GM18505 (cell line): ENCODE data around the gene PPM1B.

Experiments used
- ATAC-seq: cut with Tn5 transposase; IDR thresholded peaks from one replicate; pipeline ENCODE4 v1.9.1; 2021; ENCODE audit not compliant: unreplicated experiment
- POLR2A ChIP-seq: IDR thresholded peaks from 4 replicates; pipeline ENCODE4 v1.6.1; 2011; ENCODE audit warnings: borderline replicate concordance; ENCODE audit not compliant: insufficient read depth, insufficient read length; ENCODE audit errors: extremely low read depth

PPM1B gene

GRCh38 chr2:44137872-44138551, 30.7 kb upstream of the PPM1B start:
- TF ChIP-seq POLR2A = no peak
- ATAC-seq = no peak

GRCh38 chr2:44139741-44140140, 28.9 kb upstream of the PPM1B start:
- no peak for ATAC-seq
- no peak for TF ChIP-seq POLR2A

GRCh38 chr2:44142306-44142705, 26.4 kb upstream of the PPM1B start:
- no peak for ATAC-seq
- no peak for TF ChIP-seq POLR2A

GRCh38 chr2:44143701-44144100, 25.0 kb upstream of the PPM1B start:
- no peak for TF ChIP-seq POLR2A
- ATAC-seq = no peak

- TF ChIP-seq POLR2A = no peak
- ATAC-seq = no peak
These were observed 19.7 kb upstream of the PPM1B start for GRCh38 chr2:44148999-44149398.

- no peak for TF ChIP-seq POLR2A
- ATAC-seq = no peak
These were observed 18.2 kb upstream of the PPM1B start for GRCh38 chr2:44150473-44150872.

- no peak for ATAC-seq
These were observed 15.6 kb upstream of the PPM1B start for GRCh38 chr2:44152865-44153669.

GRCh38 chr2:44155666-44156446, 12.8 kb upstream of the PPM1B start:
- ATAC-seq = no peak
- no peak for TF ChIP-seq POLR2A

More at GRCh38 chr2:44152865-44153669, 15.6 kb upstream of the PPM1B start:
- TF ChIP-seq POLR2A = no peak

- TF ChIP-seq POLR2A = no peak
These were observed 4.9 kb upstream of the PPM1B start for GRCh38 chr2:44163777-44164176.

GRCh38 chr2:44164617-44165016, 4.1 kb upstream of the PPM1B start:
- ATAC-seq = no peak
- no peak for TF ChIP-seq POLR2A

More at GRCh38 chr2:44163777-44164176, 4.9 kb upstream of the PPM1B start:
- ATAC-seq = no peak

- no peak for ATAC-seq
- no peak for TF ChIP-seq POLR2A
These were observed 2.6 kb upstream of the PPM1B start for GRCh38 chr2:44166096-44166495.

GRCh38 chr2:44167311-44167907, 1.3 kb upstream of the PPM1B start:
- ATAC-seq = no peak
- no peak for TF ChIP-seq POLR2A
